K562 (cell line): Measurements from ENCODE around the gene ARHGEF17. TPM values are rescaled to one million over a fixed set of nuclear protein-coding genes. Genes with fewer than 3 reads are reported as not detected.

ENCODE experiments used
- EZH2 ChIP-seq: IDR thresholded peaks from 2 replicates; pipeline ENCODE4 v1.6.1; 2012; ENCODE audit warnings: low read depth, mild to moderate bottlenecking, inconsistent platforms, low read length, borderline replicate concordance
- FOXJ3 ChIP-seq: sonication (generic); formaldehyde crosslinking; IDR thresholded peaks from 2 replicates; pipeline ENCODE4 v1.4.0; 2020; ENCODE audit warnings: mild to moderate bottlenecking, missing genetic modification reagents
- FOXM1 ChIP-seq, 2 experiments: fragments of 450-650 bp in 1 of 2; sonication (generic) in 1 of 2; formaldehyde crosslinking in 1 of 2; IDR thresholded peaks; 2 replicates each; pipeline versions ENCODE4 v1.6.1 to v1.9.0; 2017 to 2022; ENCODE audit warnings: low read depth in 2 of 2, mild to moderate bottlenecking in 2 of 2, missing genetic modification reagents in 1 of 2, moderate library complexity in 1 of 2
- NFE2 ChIP-seq: IDR thresholded peaks from 2 replicates; pipeline ENCODE4 v1.6.1; 2014; ENCODE audit warnings: antibody characterized with exemption, low read depth
- RFX7 ChIP-seq: fragments of 250-450 bp; sonication (Bioruptor Pico); IDR thresholded peaks from 2 replicates; pipeline ENCODE4 v1.5.1; 2021; ENCODE audit warnings: mild to moderate bottlenecking
- SMAD1 ChIP-seq: fragments of 150-350 bp; IDR thresholded peaks from 2 replicates; pipeline ENCODE4 v1.6.1; 2014; ENCODE audit warnings: low read length, low read depth; ENCODE audit not compliant: partially characterized antibody
- XRCC4 ChIP-seq: IDR thresholded peaks from one replicate; pipeline ENCODE4 v1.6.1; 2011; ENCODE audit not compliant: insufficient read depth, insufficient read length; ENCODE audit errors: extremely low read depth
- ZNF407 ChIP-seq: fragments of 450-650 bp; IDR thresholded peaks from 2 replicates; pipeline ENCODE4 v1.6.1; 2016; ENCODE audit warnings: low read depth
- polyA plus RNA-seq, 8 experiments: library from polyadenylated mRNA; depleted of rRNA in 4 of 8; stranded (reverse) in 5 of 8; unstranded in 3 of 8; fragments of >200 nt; fragmentation: Nextera tagmentation in 2 of 8; fragmentation: Illumina TruSeq in 1 of 8; extraction: Ambion mirVana in 2 of 8; extraction: Trizol in 1 of 8; gene quantifications; 2 replicates each; pipeline versions ENCODE4 v1.2.1 to v1.2.3, GENCODE V29; 2011 to 2014; ENCODE audit warnings: inconsistent platforms in 1 of 8, missing spikeins in 1 of 8
- total RNA-seq, 7 experiments: library from RNA; depleted of rRNA in 6 of 7; stranded (reverse); fragments of >200 nt in 6 of 7; fragmentation: Illumina TruSeq in 2 of 7; extraction: Trizol in 2 of 7; gene quantifications; 2 replicates each; pipeline versions ENCODE4 v1.2.1 to v1.2.3, GENCODE V29; 2011 to 2021; ENCODE audit warnings: low replicate concordance in 1 of 7

The ARHGEF17 gene
- total and polyA plus RNA-seq, 9 of the 15 experiments (the other 6 are each of a cell fraction or from before 2014, with no cell fraction given) = 0.04 to 0.68 (median 0.10) TPM; not detected in 2

GRCh38 chr11:73404048-73404447 lies 96.0 kb downstream of the ARHGEF17 start (continued):
- no peak for TF ChIP-seq SMAD1
- 0 out of 2 replicates have a peak, but pooled peaks have one; percentile 26 for TF ChIP-seq FOXM1 (IDR thresholded peaks at IDR 0.05; ENCODE audit: low read depth)
- no peak for TF ChIP-seq FOXM1 (CRISPR knock-in tag; IDR thresholded peaks at IDR 0.05; ENCODE audit: low read depth)
- TF ChIP-seq ZNF407 = no peak
- no peak for TF ChIP-seq RFX7 (CRISPR knock-in tag)
- no peak for TF ChIP-seq XRCC4
- TF ChIP-seq NFE2 = peak; percentile 26; the same call in 1 of the 2 replicates
- no peak for TF ChIP-seq FOXJ3 (CRISPR knock-in tag)
- TF ChIP-seq EZH2 = no peak
- TF ChIP-seq, all 486 proteins: peak for 33
